GM12891 (cell line): ENCODE data around the gene ROR1.

Source experiments
- DNase-seq: peaks from one replicate; pipeline ENCODE4 v3.0.0; 2011; ENCODE audit warnings: low spot score; ENCODE audit not compliant: insufficient read length
- FAIRE-seq: peaks from 2 replicates; lab custom pipeline; 2011; peaks lifted over from hg19 to GRCh38; lab: Jason Lieb, UNC
- PAX5 ChIP-seq: IDR thresholded peaks from 2 replicates; pipeline ENCODE4 v1.6.1; 2011; ENCODE audit warnings: low read length, moderate library complexity, mild to moderate bottlenecking; ENCODE audit not compliant: insufficient read depth, severe bottlenecking
- POLR2A ChIP-seq: IDR thresholded peaks from 2 replicates; pipeline ENCODE4 v1.6.1; 2011; ENCODE audit warnings: low read depth, low read length, control low read depth
- POLR2AphosphoS5 ChIP-seq: IDR thresholded peaks from 2 replicates; pipeline ENCODE4 v1.6.1; 2011; ENCODE audit warnings: low read depth, low read length, control low read depth
- POU2F2 ChIP-seq: IDR thresholded peaks from 2 replicates; pipeline ENCODE4 v1.6.1; 2011; ENCODE audit warnings: low read depth, mild to moderate bottlenecking, control low read depth, low read length, moderate library complexity
- SPI1 ChIP-seq: IDR thresholded peaks from 2 replicates; pipeline ENCODE4 v1.6.1; 2011; ENCODE audit warnings: low read depth, low read length, control low read depth
- TAF1 ChIP-seq: IDR thresholded peaks from 2 replicates; pipeline ENCODE4 v1.6.1; 2011; ENCODE audit warnings: low read depth, low read length, control low read depth

The ROR1 gene

GRCh38 chr1:63829349-63830327 is 55.8 kb downstream of the ROR1 start:
- no peak for FAIRE-seq
- TF ChIP-seq TAF1 (no peak), POU2F2 (no peak), PAX5 (no peak)
- no peak for DNase-seq

GRCh38 chr1:63831409-63831808 is 57.6 kb downstream of the ROR1 start:
- no peak for FAIRE-seq
- no peak for DNase-seq
- no peak for TF ChIP-seq POU2F2

- TF ChIP-seq SPI1 (no peak), PAX5 (no peak), TAF1 (no peak), POLR2AphosphoS5 (no peak), POU2F2 (no peak), POLR2A (no peak)
- DNase-seq, result no peak
- FAIRE-seq, result no peak
These were observed 59.7 kb downstream of the ROR1 start for GRCh38 chr1:63833363-63834119.

- FAIRE-seq (no peak), DNase-seq (no peak)
- TF ChIP-seq POU2F2, result no peak
- no peak for TF ChIP-seq POLR2A
- no peak for TF ChIP-seq PAX5
- TF ChIP-seq POLR2AphosphoS5, result no peak
- TF ChIP-seq TAF1, result no peak
- TF ChIP-seq SPI1, result no peak
These were observed 61.3 kb downstream of the ROR1 start for GRCh38 chr1:63835128-63835527.

- TF ChIP-seq PAX5 (no peak), POLR2A (no peak), POU2F2 (no peak), TAF1 (no peak), SPI1 (peak; percentile 71), POLR2AphosphoS5 (no peak)
- DNase-seq (no peak), FAIRE-seq (no peak)
These were observed 62.6 kb downstream of the ROR1 start for GRCh38 chr1:63836374-63836773.

GRCh38 chr1:63836830-63837229 is 63.0 kb downstream of the ROR1 start:
- TF ChIP-seq TAF1 (no peak), PAX5 (no peak), SPI1 (peak; percentile 62), POU2F2 (no peak), POLR2A (no peak), POLR2AphosphoS5 (no peak)
- FAIRE-seq, result peak; percentile 83
- DNase-seq, result no peak

- no peak for FAIRE-seq
- TF ChIP-seq POU2F2 (no peak), TAF1 (no peak), PAX5 (no peak), SPI1 (no peak), POLR2A (no peak), POLR2AphosphoS5 (no peak)
- no peak for DNase-seq
These were observed 69.2 kb downstream of the ROR1 start for GRCh38 chr1:63843010-63843409.

- peak; percentile 23 for FAIRE-seq
- DNase-seq, result no peak
- TF ChIP-seq TAF1 (no peak), POLR2A (no peak), PAX5 (no peak)
These were observed 70.1 kb downstream of the ROR1 start for GRCh38 chr1:63843884-63844283.

GRCh38 chr1:63845346-63845745 is 71.5 kb downstream of the ROR1 start:
- DNase-seq (no peak), FAIRE-seq (no peak)
- TF ChIP-seq POLR2AphosphoS5 (no peak), PAX5 (no peak), TAF1 (no peak), POLR2A (no peak), POU2F2 (no peak), SPI1 (no peak)

GRCh38 chr1:63847308-63847910 is 73.6 kb downstream of the ROR1 start:
- FAIRE-seq, result no peak
- TF ChIP-seq POLR2A (no peak), PAX5 (no peak), SPI1 (no peak), POU2F2 (no peak), TAF1 (no peak), POLR2AphosphoS5 (no peak)
- no peak for DNase-seq
